ENCODE data around the gene NREP.

The NREP gene

GRCh38 chr5:111706345-111706744, 50.6 kb downstream of the NREP start:
- no peak for DNase-seq (ENCODE audit: low read depth)

GRCh38 chr5:111704452-111705085, 52.4 kb downstream of the NREP start:
- H3K4me3 ChIP-seq (ENCODE audit: low read depth, low read length) = no peak overlapping the region
- no peak for DNase-seq (ENCODE audit: low read depth)

More at GRCh38 chr5:111706345-111706744, 50.6 kb downstream of the NREP start:
- no peak overlapping the region for H3K4me3 ChIP-seq (ENCODE audit: low read depth, low read length)

GRCh38 chr5:111703662-111704061, 53.3 kb downstream of the NREP start:
- H3K4me3 ChIP-seq (ENCODE audit: low read depth, low read length) = no peak overlapping the region
- DNase-seq (ENCODE audit: low read depth) = no peak

- H3K4me3 ChIP-seq (ENCODE audit: low read depth, low read length) = no peak overlapping the region
- no peak for DNase-seq (ENCODE audit: low read depth)
Observed at GRCh38 chr5:111699976-111700375, 57.0 kb downstream of the NREP start.

GRCh38 chr5:111699324-111699723, 57.7 kb downstream of the NREP start:
- DNase-seq (ENCODE audit: low read depth) = no peak
- no peak overlapping the region for H3K4me3 ChIP-seq (ENCODE audit: low read depth, low read length)

GRCh38 chr5:111697881-111698757, 58.9 kb downstream of the NREP start:
- no peak overlapping the region for H3K4me3 ChIP-seq (ENCODE audit: low read depth, low read length)
- DNase-seq (ENCODE audit: low read depth) = no peak

GRCh38 chr5:111697215-111697614, 59.8 kb downstream of the NREP start:
- no peak for DNase-seq (ENCODE audit: low read depth)
- no peak overlapping the region for H3K4me3 ChIP-seq (ENCODE audit: low read depth, low read length)

- DNase-seq (ENCODE audit: low read depth) = no peak
- no peak overlapping the region for H3K4me3 ChIP-seq (ENCODE audit: low read depth, low read length)
Observed at GRCh38 chr5:111695991-111696390, 61.0 kb downstream of the NREP start.

GRCh38 chr5:111694133-111694532, 62.9 kb downstream of the NREP start:
- DNase-seq (ENCODE audit: low read depth) = peak; percentile 64
- H3K4me3 ChIP-seq (ENCODE audit: low read depth, low read length) = no peak overlapping the region

- H3K4me3 ChIP-seq (ENCODE audit: low read depth, low read length) = no peak overlapping the region
- DNase-seq (ENCODE audit: low read depth) = no peak
Observed at GRCh38 chr5:111691914-111692313, 65.1 kb downstream of the NREP start.

- no peak overlapping the region for H3K4me3 ChIP-seq (ENCODE audit: low read depth, low read length)
- no peak for DNase-seq (ENCODE audit: low read depth)
Observed at GRCh38 chr5:111691508-111691907, 65.5 kb downstream of the NREP start.

GRCh38 chr5:111689357-111689935, 67.5 kb downstream of the NREP start:
- DNase-seq (ENCODE audit: low read depth) = no peak
- no peak overlapping the region for H3K4me3 ChIP-seq (ENCODE audit: low read depth, low read length)

- no peak overlapping the region for H3K4me3 ChIP-seq (ENCODE audit: low read depth, low read length)
- no peak for DNase-seq (ENCODE audit: low read depth)
Observed at GRCh38 chr5:111685969-111686368, 71.0 kb downstream of the NREP start.

- DNase-seq (ENCODE audit: low read depth) = no peak
Observed at GRCh38 chr5:111682641-111683040, 74.4 kb downstream of the NREP start.

GRCh38 chr5:111682121-111682520, 74.9 kb downstream of the NREP start:
- no peak for DNase-seq (ENCODE audit: low read depth)

More at GRCh38 chr5:111682641-111683040, 74.4 kb downstream of the NREP start:
- H3K4me3 ChIP-seq (ENCODE audit: low read depth, low read length) = no peak overlapping the region

GRCh38 chr5:111681414-111682120, 75.4 kb downstream of the NREP start:
- DNase-seq (ENCODE audit: low read depth) = no peak
- H3K4me3 ChIP-seq (ENCODE audit: low read depth, low read length) = no peak overlapping the region

More at GRCh38 chr5:111682121-111682520, 74.9 kb downstream of the NREP start:
- H3K4me3 ChIP-seq (ENCODE audit: low read depth, low read length) = no peak overlapping the region

- H3K4me3 ChIP-seq (ENCODE audit: low read depth, low read length) = no peak overlapping the region
- peak; percentile 94 for DNase-seq (ENCODE audit: low read depth)
Observed at GRCh38 chr5:111680737-111681413, 76.1 kb downstream of the NREP start.

- no peak overlapping the region for H3K4me3 ChIP-seq (ENCODE audit: low read depth, low read length)
- no peak for DNase-seq (ENCODE audit: low read depth)
Observed at GRCh38 chr5:111679611-111680010, 77.4 kb downstream of the NREP start.
